PC-9 (cell line): ENCODE results near the gene UGT1A10. TPM values are rescaled to one million over a fixed set of nuclear protein-coding genes. Genes with fewer than 3 reads are reported as not detected.

Experiments used
- BruUV-seq: library from RNA; stranded (reverse); fragments of 400-500 nt; replicated peaks from 2 replicates; lab custom pipeline; 2021; lab: Mats Ljungman, UMichigan
- CTCF ChIA-PET: fragments of 300-600 bp; sonication (Branson Sonifier 250); formaldehyde crosslinking; loops from one replicate; lab custom pipeline; 2022; ENCODE audit warnings: antibody characterized with exemption; lab: Charles Lee
- POLR2A ChIA-PET: fragments of 300-600 bp; sonication (Branson Sonifier 250); formaldehyde crosslinking; loops from one replicate; lab custom pipeline; 2022; ENCODE audit warnings: antibody characterized with exemption; ENCODE audit not compliant: unreplicated experiment; lab: Charles Lee
- DNase-seq, 2 experiments: peaks; one replicate each; pipeline versions ENCODE4 v3.0.0 to v3.0.0-alpha.2; 2015 to 2022; ENCODE audit warnings: mixed read lengths in 1 of 2
- H2AFZ ChIP-seq: fragments of 200-600 bp; sonication (generic); 2 replicates; pipeline ENCODE4 v1.8.1; 2017; ENCODE audit warnings: antibody characterized with exemption
- H3F3A ChIP-seq: fragments of 200-600 bp; sonication (generic); 2 replicates; pipeline ENCODE4 v1.8.1; 2017; ENCODE audit warnings: antibody characterized with exemption, mild to moderate bottlenecking, low read depth; ENCODE audit not compliant: insufficient read depth
- H3K27ac ChIP-seq: fragments of 200-600 bp; sonication (generic); 2 replicates; pipeline ENCODE4 v1.6.1; 2016; ENCODE audit warnings: mixed run types
- H3K27me3 ChIP-seq: fragments of 200-600 bp; sonication (generic); 2 replicates; pipeline ENCODE4 v1.6.1; 2016; ENCODE audit warnings: low read depth, mixed run types; ENCODE audit not compliant: insufficient read depth
- H3K36me3 ChIP-seq: fragments of 200-600 bp; sonication (generic); 2 replicates; pipeline ENCODE4 v1.6.1; 2016; ENCODE audit warnings: low read depth, mixed run types
- H3K4me1 ChIP-seq: fragments of 200-600 bp; sonication (generic); replicated peaks from 2 replicates; pipeline ENCODE4 v1.6.1; 2016; ENCODE audit warnings: mixed run types; ENCODE audit not compliant: insufficient read depth
- H3K4me2 ChIP-seq: fragments of 200-600 bp; sonication (generic); 2 replicates; pipeline ENCODE4 v1.6.1; 2017; ENCODE audit warnings: mixed run types
- H3K4me3 ChIP-seq: fragments of 200-600 bp; sonication (generic); 2 replicates; pipeline ENCODE4 v1.6.1; 2016; ENCODE audit warnings: mixed run types
- H3K79me2 ChIP-seq: fragments of 200-600 bp; sonication (generic); 2 replicates; pipeline ENCODE4 v1.6.1; 2017; ENCODE audit warnings: low read depth, mixed run types
- H3K9me2 ChIP-seq: fragments of 200-600 bp; sonication (generic); 2 replicates; pipeline ENCODE4 v1.8.1; 2017; ENCODE audit warnings: mild to moderate bottlenecking; ENCODE audit not compliant: insufficient read depth
- H3K9me3 ChIP-seq: fragments of 200-600 bp; sonication (generic); 2 replicates; pipeline ENCODE4 v1.8.1; 2016; ENCODE audit warnings: low read depth; ENCODE audit not compliant: insufficient read depth
- H4K20me1 ChIP-seq: fragments of 200-600 bp; sonication (generic); 2 replicates; pipeline ENCODE4 v1.8.1; 2017; ENCODE audit not compliant: insufficient read depth
- EZH2 ChIP-seq: fragments of 200-600 bp; sonication (generic); IDR thresholded peaks from 2 replicates; pipeline ENCODE4 v1.8.0; 2017; ENCODE audit warnings: antibody characterized with exemption, low read depth
- intact Hi-C: fragments of 100-400 bp; cut with micrococcal nuclease; formaldehyde crosslinking; loops from one replicate; pipeline ENCODE4 v1.10.0; 2022; ENCODE audit not compliant: unreplicated experiment
- total RNA-seq: library from RNA; stranded (reverse); gene quantifications from 2 replicates; pipeline ENCODE4 v1.2.3, GENCODE V29; 2021
- TF ChIP-seq, protein P1 (sequence below): fragments of 200-600 bp; sonication (generic); conservative IDR thresholded peaks from 2 replicates; pipeline ENCODE4 v1.6.1; 2017; ENCODE audit warnings: mixed run types, antibody characterized with exemption, mild to moderate bottlenecking, moderate library complexity

The UGT1A10 gene
- total RNA-seq, 1 experiment from 2014 or later: not detected

DNA sequence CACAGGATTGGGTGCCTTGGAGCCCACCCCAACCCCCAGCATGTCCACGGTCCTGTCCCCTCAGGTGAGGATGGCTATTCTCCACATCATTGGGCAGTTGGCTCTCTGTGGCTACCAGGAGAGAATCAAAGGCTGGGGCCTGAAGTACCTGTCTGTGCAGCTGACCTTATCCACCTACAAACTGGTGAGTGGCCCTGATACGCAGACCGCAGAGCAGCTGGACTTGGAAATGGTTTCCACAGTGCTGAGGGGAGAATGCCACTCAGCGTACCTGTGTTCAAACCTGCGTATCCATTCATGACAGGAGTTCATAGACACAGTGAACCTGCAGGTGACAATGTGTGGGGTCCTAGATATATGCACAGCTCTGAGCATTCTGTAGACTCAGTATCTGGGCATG lies 163.5 kb downstream of the UGT1A10 start:
- TF ChIP-seq EZH2: no peak
- TF ChIP-seq, protein P1, sequence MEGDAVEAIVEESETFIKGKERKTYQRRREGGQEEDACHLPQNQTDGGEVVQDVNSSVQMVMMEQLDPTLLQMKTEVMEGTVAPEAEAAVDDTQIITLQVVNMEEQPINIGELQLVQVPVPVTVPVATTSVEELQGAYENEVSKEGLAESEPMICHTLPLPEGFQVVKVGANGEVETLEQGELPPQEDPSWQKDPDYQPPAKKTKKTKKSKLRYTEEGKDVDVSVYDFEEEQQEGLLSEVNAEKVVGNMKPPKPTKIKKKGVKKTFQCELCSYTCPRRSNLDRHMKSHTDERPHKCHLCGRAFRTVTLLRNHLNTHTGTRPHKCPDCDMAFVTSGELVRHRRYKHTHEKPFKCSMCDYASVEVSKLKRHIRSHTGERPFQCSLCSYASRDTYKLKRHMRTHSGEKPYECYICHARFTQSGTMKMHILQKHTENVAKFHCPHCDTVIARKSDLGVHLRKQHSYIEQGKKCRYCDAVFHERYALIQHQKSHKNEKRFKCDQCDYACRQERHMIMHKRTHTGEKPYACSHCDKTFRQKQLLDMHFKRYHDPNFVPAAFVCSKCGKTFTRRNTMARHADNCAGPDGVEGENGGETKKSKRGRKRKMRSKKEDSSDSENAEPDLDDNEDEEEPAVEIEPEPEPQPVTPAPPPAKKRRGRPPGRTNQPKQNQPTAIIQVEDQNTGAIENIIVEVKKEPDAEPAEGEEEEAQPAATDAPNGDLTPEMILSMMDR: no peak
- no peaks in the 10 kb centered on the region for H3K36me3 ChIP-seq
- no peak overlapping the region for H3K4me2 ChIP-seq
- no peak overlapping the region for H3K4me3 ChIP-seq
- no peaks in the 10 kb centered on the region for H4K20me1 ChIP-seq
- H3K9me3 ChIP-seq: no peaks in the 10 kb centered on the region
- no peaks in the 10 kb centered on the region for H3K27me3 ChIP-seq
- H3K9me2 ChIP-seq: no peaks in the 10 kb centered on the region
- BruUV-seq: no TSS peak
- intact Hi-C loops: no loop called here
- H3F3A ChIP-seq: no peaks in the 10 kb centered on the region
- H3K79me2 ChIP-seq: no peaks in the 10 kb centered on the region
- H3K4me1 ChIP-seq: peaks cover 7% of the 10 kb centered on the region
- POLR2A ChIA-PET: no interaction called here
- no peak overlapping the region for H2AFZ ChIP-seq
- CTCF ChIA-PET: no interaction called here
- no peak for DNase-seq
- no peak overlapping the region for H3K27ac ChIP-seq

DNA sequence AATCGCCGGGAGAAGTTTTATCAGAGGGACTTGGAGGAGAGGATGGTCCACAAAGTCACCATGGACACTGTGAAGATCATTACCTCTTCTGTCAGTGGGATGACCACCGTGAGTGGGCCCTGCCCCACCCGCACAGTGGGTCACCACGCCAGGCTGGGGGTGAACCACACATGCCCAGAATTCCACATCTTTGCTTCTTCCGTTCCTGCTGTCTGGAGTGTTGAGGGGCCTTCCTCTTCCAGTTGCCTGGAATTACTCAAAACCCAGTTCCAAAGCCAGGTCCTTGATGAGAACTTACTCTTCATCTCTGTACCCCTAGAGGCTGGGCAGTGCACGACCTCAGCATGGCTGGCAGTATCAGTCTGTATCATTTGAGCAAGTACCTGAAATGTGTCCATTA lies 164.0 kb downstream of the UGT1A10 start:
- TF ChIP-seq EZH2: no peak
- TF ChIP-seq, protein P1: no peak
- no peak overlapping the region for H2AFZ ChIP-seq
- H3K36me3 ChIP-seq: no peaks in the 10 kb centered on the region
- no TSS peak for BruUV-seq
- ChIA-PET CTCF (no interaction called here), POLR2A (no interaction called here)
- no peaks in the 10 kb centered on the region for H3K27me3 ChIP-seq
- intact Hi-C loops: no loop called here
- H3K79me2 ChIP-seq: no peaks in the 10 kb centered on the region
- no peak overlapping the region for H3K4me2 ChIP-seq
- peaks cover 7% of the 10 kb centered on the region for H3K4me1 ChIP-seq
- H3K9me3 ChIP-seq: no peaks in the 10 kb centered on the region
- no peaks in the 10 kb centered on the region for H3F3A ChIP-seq
- no peak overlapping the region for H3K4me3 ChIP-seq
- no peak for DNase-seq
- H3K27ac ChIP-seq: no peak overlapping the region
- H4K20me1 ChIP-seq: no peaks in the 10 kb centered on the region
- no peaks in the 10 kb centered on the region for H3K9me2 ChIP-seq

DNA sequence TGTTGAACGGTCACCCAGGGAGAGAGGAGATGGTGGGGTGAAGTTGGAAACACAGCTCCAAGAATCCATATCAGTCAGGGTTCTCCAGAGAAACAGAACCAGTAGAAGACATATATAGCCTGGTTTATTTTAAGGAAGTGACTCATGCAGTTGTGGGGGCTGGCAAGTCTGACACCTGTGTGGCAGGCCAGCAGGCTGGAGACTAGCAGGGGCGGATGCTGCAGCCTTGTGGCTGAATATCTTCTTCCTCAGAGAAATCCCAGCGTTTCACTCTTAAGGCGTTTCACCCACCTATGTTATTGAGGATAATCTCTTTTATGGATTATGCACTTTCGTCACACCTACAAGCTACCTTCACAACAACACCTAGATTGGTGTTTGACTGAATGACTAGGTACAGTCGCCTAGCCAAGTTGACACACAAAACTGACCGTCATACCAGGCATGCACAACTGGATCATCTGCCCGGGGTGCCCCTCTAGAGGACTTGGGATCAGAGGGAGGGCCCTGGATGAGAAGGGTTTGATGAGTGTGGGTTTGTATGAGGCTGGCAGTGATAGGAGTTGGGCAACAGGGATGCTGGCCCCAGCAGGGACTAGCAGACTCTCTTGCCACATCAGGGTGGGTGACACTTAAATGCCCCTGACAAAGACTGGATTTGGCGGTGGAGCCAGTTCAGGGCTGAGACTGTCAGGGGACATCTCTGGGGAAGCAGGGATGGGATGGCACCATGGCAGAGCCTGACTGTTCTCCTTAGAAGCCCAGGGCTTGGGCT lies 165.3 kb downstream of the UGT1A10 start:
- Histone ChIP-seq H3K9me3 (no peaks in the 10 kb centered on the region), H3K79me2 (no peaks in the 10 kb centered on the region), H3K4me1 (peaks cover 7% of the 10 kb centered on the region), H3K36me3 (no peaks in the 10 kb centered on the region), H4K20me1 (no peaks in the 10 kb centered on the region), H3K27ac (no peak overlapping the region), H2AFZ (no peak overlapping the region), H3F3A (no peaks in the 10 kb centered on the region), H3K4me3 (no peak overlapping the region), H3K27me3 (no peaks in the 10 kb centered on the region), H3K4me2 (no peak overlapping the region), H3K9me2 (no peaks in the 10 kb centered on the region)
- ChIA-PET POLR2A (interaction anchor here (0.6 kb wide), 1 partner anchor 415 kb away, joined by 3 read pairs; no protein-coding TSS in a partner anchor), CTCF (interaction anchor here (0.6 kb wide), 2 partner anchors 27 to 404 kb away, joined by 4 read pairs; no protein-coding TSS in a partner anchor)
- intact Hi-C loops: loop anchor here (1.0 kb wide), 1 partner anchor 358 kb away; no protein-coding TSS in a partner anchor
- no TSS peak for BruUV-seq
- DNase-seq: peak; percentile 46 to 64
- no peak for TF ChIP-seq EZH2
- TF ChIP-seq, protein P1: no peak
